HG03103 (cell line): Measurements from ENCODE around the gene SLC36A4.
A peak's percentile ranks its signal among the peaks of the same experiment; 100 is the strongest.
"Not testable (repeated sequence)": the region's sequence is repeated elsewhere in the genome, so short reads cannot be mapped to it uniquely, and the experiment has no call there.

Experiments used
- ATAC-seq: cut with Tn5 transposase; IDR thresholded peaks from one replicate; pipeline ENCODE4 v1.9.1; 2021; ENCODE audit warnings: low read depth; ENCODE audit not compliant: unreplicated experiment

The SLC36A4 gene

DNA sequence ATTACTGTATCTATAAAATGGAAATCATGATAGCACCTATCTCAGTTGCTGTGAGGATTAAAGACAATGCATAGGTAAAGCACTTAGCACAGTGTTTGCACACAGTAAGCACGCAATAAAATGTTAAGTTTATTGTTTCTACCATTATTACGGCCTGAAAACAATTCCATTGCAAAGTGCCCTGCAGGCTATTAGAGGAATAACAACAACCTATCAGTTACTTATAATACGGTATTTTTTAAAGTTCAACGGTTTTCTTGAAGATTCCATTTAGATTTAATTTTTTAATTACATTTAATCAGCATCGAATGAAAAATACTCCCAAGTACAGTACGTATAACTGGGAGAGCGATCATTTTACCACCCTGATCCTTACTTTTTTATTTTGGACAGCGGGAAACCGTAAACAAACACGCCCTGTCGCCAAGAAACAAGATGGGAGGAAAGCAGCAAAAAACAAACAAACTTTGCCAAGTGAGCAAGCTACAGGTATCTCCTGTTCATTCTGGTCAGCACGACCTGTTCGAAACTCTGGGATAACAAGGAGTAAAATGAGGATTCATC is 893 bp downstream of the SLC36A4 start:
- ATAC-seq = peak; percentile 18

DNA sequence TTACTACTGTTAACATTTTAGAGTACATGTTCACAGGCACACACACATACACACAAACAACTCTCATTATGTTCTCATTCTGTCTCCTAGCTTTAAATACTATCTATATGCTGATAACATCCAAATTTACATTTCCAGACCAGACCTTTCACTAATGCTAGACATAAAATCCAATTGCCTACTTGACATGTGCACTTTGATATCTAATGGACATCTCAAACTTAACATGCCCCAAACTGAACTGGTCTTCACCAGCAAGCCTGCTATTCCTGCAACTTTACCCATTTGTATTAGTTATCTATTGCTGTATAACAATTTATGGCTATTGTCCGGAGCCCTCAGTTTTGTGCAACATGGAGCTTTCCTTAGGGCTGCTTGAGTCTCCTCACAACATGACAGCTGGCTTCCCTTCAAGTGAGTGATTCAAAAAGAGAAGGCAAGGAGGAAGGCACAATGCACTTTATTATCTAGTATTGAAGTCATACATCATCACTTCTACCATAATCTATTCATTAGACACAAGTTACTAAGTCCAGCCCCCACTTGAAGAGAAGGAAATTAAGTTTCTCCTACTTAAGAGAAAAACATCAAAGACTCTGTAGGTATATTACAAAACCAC is 3.0 kb downstream of the SLC36A4 start:
- no peak for ATAC-seq

DNA sequence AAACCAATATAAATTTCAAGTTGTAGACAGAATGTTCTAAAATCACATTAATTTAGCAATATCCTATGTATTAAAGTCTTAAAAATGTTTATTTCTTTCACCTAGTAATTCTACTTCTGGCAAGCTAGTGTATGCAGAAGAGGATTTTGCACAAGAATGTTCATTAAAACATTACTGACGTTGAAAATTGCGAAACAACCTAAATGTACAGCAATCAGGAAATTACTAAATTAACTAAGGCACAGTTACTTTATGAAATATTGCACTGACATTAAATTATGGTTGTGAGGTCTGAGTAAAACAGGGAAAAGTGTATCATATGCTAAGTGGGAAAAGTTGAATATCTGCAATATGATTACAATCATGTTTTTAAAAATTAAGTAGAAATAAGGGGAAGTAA is 4.1 kb downstream of the SLC36A4 start:
- ATAC-seq = no peak

DNA sequence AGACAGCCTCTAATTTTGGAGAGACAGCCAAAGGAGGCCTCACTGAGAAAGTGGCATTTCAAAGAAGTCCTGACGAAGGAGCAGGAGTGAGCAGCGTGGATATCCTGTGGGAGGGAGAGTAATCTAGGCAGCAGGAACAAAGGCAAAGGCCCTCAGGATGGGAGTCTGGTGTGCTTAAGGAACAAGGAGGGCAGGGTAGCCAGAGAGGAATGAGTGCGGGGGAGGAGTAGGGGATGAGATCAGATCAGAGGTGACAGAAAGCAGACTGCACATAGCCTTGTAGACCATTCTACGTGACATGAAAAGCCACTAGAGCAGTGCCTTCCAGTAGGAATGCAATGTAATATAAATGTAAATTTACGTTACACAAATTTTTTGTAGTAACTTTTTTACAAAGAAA is 5.6 kb downstream of the SLC36A4 start:
- ATAC-seq = no peak

DNA sequence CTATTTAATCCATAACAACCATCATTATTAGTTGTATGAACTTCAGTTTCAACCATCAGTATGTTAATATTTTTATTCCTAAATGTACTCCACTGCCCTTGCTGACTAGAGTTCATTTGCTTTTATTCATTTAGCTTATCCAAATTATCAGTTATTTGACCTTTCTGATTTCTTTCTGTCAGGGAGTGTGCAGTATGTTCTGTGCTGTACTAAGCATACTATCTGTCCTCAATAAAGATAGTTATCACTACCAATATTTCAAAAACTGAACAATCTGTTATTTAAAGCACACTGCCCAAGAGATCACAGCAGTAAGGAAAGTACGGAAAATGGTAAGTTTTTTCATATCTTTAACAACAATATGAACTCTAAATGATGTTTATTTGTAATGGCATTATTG is 8.3 kb downstream of the SLC36A4 start:
- ATAC-seq = no peak

DNA sequence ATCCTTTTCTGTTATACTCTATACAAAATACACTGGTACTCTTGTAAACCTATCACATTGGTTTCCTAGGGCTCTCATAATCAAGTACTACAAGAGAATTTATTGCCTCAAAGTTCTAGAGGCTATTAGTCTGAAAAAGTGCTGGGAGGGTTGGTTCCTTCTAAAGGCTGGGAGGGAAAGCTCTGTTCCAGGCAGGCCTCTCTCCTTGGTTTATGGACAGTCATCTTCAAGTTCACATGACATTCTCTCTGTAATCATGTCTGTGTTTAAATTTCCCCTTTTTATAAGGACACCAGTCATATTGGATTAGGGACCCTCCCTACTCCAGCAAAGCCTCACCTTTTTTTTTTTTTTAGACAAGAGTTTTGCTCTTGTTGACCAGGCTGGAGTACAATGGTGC is 9.1 kb downstream of the SLC36A4 start:
- ATAC-seq = no peak

DNA sequence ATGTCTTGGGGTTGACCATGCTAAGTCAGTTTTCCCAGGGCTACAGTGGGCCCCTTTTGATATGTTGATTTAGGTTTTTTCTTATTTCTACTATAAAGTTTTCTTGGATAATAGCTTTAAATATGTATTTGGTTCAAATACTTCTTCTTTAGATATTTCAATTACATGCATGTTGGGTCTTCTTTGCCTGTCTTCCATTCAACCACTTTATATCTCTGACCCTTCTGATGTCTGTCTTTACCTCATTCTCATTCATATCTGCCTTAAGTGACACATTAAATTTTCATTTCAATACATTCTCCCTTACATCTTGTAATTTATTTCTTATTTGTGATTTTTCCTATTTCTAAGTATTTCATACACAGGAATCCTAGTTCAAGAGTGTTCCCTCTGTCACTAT is 10.5 kb downstream of the SLC36A4 start:
- no peak for ATAC-seq

DNA sequence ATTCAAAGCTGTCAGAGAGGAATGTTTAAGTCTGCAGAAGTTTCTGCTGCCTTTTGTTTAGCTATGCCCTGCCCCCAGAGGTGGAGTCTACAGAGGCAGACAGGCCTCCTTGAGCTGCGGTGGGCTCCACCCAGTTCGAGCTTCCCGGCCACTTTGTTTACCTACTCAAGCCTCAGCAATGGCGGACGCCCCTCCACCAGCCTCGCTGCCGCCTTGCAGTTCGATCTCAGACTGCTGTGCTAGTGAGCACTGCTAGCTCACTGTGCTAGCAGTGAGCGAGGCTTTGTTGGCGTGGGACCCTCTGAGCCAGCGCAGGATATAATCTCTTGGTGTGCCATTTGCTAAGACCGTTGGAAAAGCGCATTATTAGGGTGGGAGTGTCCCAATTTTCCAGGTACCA is 19.9 kb downstream of the SLC36A4 start:
- not testable (repeated sequence) for ATAC-seq

DNA sequence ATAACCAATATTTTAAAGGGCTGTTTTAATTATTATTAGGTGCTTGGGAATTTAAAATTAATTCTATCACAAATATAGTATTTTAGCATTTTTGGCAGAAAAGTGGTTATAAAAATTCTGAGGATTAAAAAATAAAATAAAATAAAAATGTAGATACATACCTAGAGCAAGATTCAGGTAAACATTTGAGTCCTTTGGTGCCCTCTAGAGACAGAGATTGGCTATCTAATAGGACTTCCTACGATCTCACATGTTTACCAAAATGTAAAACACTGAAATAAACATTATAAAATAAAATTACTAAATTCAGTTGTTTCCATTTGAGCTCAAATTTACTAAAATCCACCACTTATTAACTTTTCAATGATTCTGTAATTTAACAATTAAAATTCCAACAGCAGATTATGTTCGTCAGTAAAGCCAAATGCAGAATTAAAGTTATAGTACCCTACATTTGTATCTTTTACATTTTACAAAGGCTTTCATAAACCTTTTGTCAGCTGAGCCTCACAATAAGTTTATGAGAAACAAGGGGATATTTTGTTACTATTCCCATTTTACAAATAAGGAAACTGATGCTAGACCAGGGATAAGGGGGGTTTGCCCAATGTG is 27.7 kb downstream of the SLC36A4 start:
- no peak for ATAC-seq

DNA sequence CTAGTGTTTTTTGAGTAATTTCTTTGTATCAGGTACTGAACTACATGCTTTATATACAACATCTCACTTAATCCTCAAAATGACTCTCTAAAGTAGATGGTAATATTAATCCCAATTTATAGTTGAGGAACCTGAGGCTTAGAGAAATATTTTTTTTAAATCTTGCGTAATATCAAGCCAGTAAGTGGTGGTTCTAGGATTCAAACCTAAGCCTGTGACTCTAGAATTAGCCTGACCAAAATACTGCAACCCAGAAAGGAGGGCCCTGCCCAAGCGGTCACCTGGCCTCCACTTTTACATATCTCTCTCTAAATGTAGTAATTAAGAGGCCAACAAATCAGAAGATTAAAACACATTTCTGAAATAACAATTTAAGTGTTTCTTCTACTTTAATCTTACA is 28.6 kb downstream of the SLC36A4 start:
- ATAC-seq = no peak

DNA sequence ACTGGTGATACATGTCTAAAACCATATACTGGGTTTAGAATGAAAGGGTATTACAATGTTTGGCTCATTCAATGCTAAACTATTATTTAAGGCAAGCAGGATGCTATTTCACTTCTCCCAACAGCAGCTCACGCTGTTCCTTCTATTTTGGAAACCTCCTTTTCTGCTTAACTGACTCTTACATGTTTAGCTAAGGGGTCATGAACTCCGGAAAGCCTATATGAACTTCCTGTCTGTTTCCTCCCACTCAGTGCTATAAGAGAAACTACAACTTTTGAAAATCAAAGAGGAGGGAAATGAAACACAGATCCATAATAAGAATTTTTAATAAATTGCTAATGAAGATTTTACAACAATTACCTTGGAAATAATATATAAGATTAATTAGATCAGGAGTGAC is 30.9 kb downstream of the SLC36A4 start:
- peak; percentile 52 for ATAC-seq

DNA sequence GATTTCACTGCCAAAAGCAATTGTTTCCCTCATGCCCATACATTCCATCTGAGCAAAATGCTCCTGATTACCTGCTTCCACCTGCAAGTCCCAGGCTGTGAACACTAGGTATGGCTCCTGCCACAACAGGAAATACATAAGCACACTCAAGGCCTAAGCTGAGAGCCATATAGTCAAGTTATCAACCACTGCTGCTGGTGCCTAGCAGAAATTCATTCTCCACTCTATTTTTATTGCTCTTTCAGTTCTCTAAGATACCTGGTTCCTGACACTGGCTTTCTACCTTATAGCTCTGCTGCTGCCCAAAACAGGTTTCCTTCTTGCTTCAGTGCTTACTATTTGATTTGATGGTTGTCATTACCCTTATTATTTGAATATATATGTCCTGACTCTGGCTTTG is 31.6 kb downstream of the SLC36A4 start:
- peak; percentile 69 for ATAC-seq

DNA sequence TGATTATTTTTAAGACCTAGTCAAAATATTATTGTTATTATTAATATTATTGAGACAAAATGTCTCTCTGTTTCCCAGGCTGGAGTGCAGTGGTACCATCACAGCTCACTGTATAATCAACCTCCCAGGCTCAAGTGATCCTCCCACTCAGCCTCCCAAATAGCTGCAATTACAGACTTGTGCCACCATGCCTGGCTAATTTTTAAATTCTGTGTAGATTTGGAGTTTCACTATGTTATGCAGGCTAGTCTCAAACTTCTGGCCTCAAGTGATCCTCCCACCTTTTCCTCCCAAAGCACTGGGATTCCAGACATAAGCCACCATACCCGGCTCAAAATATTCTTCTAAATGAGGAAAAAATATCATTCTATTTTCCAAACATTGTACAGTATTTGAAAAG is 37.0 kb downstream of the SLC36A4 start:
- ATAC-seq = no peak

DNA sequence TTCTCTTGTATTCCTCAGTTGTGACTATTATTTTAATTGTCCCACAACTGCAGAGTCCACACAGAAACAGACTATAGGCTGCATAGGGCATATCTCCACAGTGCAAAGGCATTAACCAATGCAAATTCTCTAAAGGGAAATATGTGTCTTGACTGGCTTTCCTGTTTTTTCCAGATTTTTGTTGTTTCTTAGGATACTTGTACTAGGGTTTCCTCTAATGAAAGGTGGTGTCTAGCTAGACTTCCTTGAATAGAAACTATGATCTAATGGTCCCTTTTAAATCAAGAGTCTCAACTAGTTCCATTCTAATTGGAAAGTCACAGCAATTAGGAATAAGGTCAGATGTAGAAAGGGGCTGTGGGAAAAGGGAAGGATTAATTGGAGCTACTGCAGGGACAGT is 37.6 kb downstream of the SLC36A4 start:
- ATAC-seq = no peak

DNA sequence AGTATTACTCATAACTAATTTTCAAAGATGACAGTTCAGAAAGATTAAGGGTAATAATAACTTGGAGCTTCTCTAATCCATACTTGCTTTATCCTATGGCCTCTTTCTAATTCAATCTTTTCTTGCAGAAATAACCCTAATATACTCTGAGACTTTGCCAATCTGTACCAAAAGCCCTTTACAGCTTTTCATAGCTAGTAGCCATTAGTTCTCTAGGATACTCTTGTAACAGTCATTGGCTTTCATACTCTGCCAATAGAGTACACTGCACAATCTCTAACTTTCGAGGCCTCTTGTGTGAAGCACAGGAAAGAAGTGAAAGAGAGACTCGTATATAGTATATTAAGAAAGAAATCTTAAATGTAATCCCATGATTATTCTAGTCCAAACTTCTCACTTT is 38.1 kb downstream of the SLC36A4 start:
- no peak for ATAC-seq

DNA sequence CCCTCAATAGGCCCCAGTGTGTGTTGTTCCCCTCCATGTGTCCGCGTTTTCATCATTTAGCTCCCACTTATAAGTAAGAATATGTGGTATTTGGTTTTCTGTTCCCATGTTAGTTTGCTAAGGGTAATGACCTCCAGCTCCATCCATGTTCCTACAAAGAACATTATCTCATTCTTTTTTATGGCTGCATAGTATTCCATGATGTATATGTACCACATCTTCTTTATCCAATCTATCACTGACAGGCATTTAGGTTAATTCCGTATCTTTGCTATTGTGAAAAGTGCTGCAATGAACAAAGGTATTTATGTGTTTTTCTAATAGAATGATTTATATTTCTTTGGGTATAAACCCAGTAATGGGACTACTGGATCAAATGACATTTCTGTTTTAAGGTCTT is 42.1 kb downstream of the SLC36A4 start:
- ATAC-seq = no peak

DNA sequence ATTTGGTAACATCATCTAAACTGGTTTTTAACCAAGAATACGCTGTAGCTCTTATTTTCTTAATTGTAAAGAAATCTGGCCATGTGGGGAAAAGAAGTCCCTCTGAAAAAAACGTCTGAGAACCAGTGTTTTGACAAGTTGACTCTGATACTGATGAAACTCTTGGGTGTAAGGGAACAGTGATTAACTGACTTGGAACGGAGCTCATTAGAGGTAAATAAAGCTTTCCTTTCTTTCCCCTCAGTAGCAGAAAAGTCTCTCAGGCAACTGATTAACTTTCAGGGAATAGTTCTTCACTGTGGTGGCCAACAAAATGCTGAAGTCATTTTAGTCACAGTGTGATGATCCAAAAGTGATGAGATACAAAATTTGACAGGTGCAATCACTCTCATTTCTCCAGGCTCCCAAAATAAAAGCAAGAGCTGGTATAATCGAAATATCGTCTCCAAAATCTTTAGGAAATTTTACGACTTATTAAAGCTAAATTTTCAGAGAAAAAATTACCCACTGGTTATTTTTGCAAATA is 52.3 kb downstream of the SLC36A4 start:
- ATAC-seq = no peak

DNA sequence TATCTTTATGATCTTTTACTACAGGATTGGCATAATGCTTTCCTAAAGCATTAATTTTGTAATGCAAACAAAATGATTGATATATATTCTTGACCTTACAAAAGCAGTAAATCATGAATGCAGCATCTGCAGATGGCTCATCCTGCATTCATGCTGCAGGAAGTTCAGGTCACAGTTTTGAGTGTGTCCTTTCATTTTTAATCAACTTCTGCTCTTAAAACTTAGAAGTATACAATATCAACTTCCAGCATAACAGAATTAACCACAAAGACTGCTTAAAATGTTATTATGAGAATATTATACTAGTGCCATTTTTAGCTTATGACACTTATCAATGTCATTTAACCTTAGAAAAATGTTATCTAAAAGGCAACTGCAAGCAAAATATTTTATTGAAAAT is 54.0 kb downstream of the SLC36A4 start:
- peak; percentile 85 for ATAC-seq

DNA sequence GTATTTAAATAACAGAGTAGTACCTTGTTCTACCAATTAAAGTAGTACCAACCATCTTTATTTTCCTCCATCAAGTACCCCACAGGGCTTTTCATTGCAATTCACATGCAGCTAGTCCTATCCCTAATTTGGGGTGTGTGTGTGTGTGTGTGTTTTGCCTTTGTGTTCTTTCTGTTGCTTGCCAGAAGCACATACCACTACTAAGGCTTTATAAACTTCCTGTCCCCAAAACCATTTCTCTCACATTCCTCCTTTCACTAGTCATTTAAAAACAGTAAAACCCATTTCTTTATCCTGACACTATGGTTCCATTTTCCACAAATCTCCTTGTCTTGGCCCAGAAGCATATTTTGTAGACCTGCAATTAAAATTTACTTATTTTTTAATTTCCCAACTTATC is 54.6 kb downstream of the SLC36A4 start:
- ATAC-seq = no peak

DNA sequence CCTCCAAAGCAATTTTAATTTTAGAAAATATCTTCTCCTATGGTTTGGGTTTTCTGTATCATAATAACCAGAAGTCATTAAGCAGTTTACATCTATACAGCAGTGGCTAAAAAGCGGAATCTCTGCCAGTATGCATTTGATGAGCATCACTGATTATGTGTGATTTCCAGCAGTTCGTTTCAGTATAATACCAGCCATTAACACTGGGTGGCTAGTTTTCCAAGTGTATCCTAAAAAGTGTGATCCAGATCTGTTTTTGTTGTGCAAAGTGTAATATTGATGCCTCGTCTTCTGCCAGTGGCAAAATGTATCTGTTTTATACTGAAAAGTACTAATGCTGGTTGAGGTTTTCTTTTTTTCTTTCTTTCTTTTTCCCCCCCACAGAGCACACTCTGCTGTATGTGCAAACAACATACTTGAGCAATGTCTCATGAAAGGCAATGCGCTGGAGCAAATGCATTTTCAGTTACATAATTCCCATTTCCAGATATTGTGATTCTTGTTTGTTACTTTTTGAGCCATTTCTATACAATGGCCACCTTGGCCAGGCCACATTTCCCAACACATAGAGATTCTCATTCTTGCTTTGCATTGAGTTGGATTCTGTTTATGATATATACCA is 64.2 kb downstream of the SLC36A4 start:
- ATAC-seq = no peak

DNA sequence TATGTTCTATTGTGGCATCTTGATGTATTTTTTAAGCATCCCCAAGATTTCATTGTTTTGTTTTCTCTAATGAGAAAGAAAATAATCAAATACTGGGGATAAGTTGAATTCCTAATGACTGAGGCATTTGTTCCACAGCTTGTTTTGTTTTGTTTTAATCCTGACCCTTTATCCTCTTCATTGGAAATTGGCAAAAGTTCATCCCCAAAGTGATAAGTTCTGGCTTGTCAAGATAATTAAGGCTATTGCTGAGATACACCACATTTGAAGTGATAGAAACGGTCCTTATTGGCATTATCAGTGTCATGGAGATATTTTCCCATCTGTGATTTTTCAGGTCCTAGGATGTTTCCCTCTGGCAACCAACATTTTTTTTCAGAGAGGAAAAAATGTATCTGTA is 65.0 kb downstream of the SLC36A4 start:
- ATAC-seq = no peak

DNA sequence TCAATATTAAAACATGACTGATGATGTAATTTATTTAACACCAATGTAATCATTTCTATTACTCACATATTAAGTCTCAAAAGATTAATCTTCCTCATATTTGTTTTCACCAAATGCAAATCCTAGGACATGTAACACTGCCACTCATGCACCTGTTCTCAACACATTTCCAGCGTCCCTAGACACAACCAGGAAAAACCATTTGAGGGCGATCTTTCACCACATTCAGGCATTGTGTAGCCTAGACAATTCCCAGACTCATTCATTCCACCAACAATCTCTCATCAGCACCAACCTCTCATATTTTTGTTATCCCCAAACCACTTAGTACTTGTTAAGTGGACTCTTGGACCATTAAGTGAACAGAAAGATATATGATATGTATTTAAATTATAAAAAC is 66.1 kb downstream of the SLC36A4 start:
- ATAC-seq = no peak
